ENCODE measurements around the gene DAP. TPM values are rescaled to one million over a fixed set of nuclear protein-coding genes. Genes with fewer than 3 reads are reported as not detected.

Gene DAP
- total and polyA plus RNA-seq, 10 of the 15 experiments (the other 5 are each of a cell fraction or from before 2014, with no cell fraction given) = 12.9 to 130 (median 49.9) TPM

- no peak for TF ChIP-seq EGR1 (IDR thresholded peaks at IDR 0.05; ENCODE audit: borderline replicate concordance in 1 of 2, low read depth in 2 of 2, low read length in 2 of 2)
- TF ChIP-seq STAT1 (conservative IDR thresholded peaks at IDR 0.05) = no peak
- no peak for TF ChIP-seq POU2F2 (IDR thresholded peaks at IDR 0.05; ENCODE audit: borderline replicate concordance, low read depth, low read length)
- TF ChIP-seq, protein P1, sequence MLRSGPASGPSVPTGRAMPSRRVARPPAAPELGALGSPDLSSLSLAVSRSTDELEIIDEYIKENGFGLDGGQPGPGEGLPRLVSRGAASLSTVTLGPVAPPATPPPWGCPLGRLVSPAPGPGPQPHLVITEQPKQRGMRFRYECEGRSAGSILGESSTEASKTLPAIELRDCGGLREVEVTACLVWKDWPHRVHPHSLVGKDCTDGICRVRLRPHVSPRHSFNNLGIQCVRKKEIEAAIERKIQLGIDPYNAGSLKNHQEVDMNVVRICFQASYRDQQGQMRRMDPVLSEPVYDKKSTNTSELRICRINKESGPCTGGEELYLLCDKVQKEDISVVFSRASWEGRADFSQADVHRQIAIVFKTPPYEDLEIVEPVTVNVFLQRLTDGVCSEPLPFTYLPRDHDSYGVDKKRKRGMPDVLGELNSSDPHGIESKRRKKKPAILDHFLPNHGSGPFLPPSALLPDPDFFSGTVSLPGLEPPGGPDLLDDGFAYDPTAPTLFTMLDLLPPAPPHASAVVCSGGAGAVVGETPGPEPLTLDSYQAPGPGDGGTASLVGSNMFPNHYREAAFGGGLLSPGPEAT (IDR thresholded peaks at IDR 0.05; ENCODE audit: low read depth) = no peak
- TF ChIP-seq SUZ12 (IDR thresholded peaks at IDR 0.05; ENCODE audit: unreplicated experiment) = no peak
- TF ChIP-seq, protein P2, sequence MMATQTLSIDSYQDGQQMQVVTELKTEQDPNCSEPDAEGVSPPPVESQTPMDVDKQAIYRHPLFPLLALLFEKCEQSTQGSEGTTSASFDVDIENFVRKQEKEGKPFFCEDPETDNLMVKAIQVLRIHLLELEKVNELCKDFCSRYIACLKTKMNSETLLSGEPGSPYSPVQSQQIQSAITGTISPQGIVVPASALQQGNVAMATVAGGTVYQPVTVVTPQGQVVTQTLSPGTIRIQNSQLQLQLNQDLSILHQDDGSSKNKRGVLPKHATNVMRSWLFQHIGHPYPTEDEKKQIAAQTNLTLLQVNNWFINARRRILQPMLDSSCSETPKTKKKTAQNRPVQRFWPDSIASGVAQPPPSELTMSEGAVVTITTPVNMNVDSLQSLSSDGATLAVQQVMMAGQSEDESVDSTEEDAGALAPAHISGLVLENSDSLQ (IDR thresholded peaks at IDR 0.05) = no peak; the same call in 1 of the 2 replicates
- no peak for TF ChIP-seq HSF1 (IDR thresholded peaks at IDR 0.05; ENCODE audit: low read depth, low read length)
- TF ChIP-seq SPI1 (IDR thresholded peaks at IDR 0.05; ENCODE audit: borderline replicate concordance, insufficient read depth, low read depth, low read length) = no peak; the same call in 1 of the 2 replicates
- no peak; the same call in 1 of the 2 replicates for TF ChIP-seq TCF12 (IDR thresholded peaks at IDR 0.05; ENCODE audit: low read depth, low read length)
- no peak for TF ChIP-seq ATF2 (IDR thresholded peaks at IDR 0.05; ENCODE audit: low read length)
- TF ChIP-seq TAF1 (IDR thresholded peaks at IDR 0.05; ENCODE audit: borderline replicate concordance, low read depth, low read length) = 0 out of 2 replicates have a peak, but pooled peaks have one; percentile 17
- no peak for TF ChIP-seq BCL11A (IDR thresholded peaks at IDR 0.05; ENCODE audit: low read depth, low read length)
- TF ChIP-seq NFXL1 (IDR thresholded peaks at IDR 0.05; ENCODE audit: borderline replicate concordance) = no peak
- TF ChIP-seq ZNF592 (IDR thresholded peaks at IDR 0.05) = no peak
- no peak for TF ChIP-seq RBBP5 (conservative IDR thresholded peaks at IDR 0.05)
- peak; percentile 78; the same call in 1 of the 2 replicates for TF ChIP-seq MTA3 (IDR thresholded peaks at IDR 0.05; ENCODE audit: borderline replicate concordance, low read length)
- peak; percentile 29; the same call in 1 of the 2 replicates for TF ChIP-seq RUNX3 (IDR thresholded peaks at IDR 0.05; ENCODE audit: low read length)
- no peak for TF ChIP-seq IKZF1 (conservative IDR thresholded peaks at IDR 0.05)
Observed at GRCh38 chr5:10699987-10700386, 61.0 kb downstream of the DAP start (continued).

All from GM12878 (cell line).